HG03060 (cell line): ENCODE results near the gene SEC22B.
"Not testable (repeated sequence)": the region's sequence is repeated elsewhere in the genome, so short reads cannot be mapped to it uniquely, and the experiment has no call there.

Experiments
- ATAC-seq: cut with Tn5 transposase; IDR thresholded peaks from one replicate; pipeline ENCODE4 v1.9.1; 2021; ENCODE audit warnings: low read depth, moderate number of reproducible peaks; ENCODE audit not compliant: unreplicated experiment

SEC22B gene

DNA sequence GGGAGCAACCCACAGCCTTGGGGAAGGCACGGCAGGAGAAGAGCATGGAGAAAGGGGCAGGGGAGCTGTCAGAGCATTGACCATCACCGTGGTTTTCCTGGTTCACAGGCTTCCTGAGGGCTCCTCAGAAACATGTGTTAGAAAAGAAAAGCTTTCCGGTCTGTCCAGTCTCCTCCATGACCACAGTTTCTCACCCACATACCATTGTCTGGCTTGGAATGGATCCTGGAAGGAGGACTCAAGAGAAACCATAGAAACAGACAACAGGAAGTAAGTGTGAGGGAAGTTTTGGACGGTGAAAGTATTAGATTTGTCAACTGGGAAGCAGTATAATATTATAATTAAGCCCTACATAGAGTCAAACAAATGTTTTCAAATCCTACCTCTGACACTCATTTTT is 55.8 kb downstream of the SEC22B start:
- not testable (repeated sequence) for ATAC-seq

DNA sequence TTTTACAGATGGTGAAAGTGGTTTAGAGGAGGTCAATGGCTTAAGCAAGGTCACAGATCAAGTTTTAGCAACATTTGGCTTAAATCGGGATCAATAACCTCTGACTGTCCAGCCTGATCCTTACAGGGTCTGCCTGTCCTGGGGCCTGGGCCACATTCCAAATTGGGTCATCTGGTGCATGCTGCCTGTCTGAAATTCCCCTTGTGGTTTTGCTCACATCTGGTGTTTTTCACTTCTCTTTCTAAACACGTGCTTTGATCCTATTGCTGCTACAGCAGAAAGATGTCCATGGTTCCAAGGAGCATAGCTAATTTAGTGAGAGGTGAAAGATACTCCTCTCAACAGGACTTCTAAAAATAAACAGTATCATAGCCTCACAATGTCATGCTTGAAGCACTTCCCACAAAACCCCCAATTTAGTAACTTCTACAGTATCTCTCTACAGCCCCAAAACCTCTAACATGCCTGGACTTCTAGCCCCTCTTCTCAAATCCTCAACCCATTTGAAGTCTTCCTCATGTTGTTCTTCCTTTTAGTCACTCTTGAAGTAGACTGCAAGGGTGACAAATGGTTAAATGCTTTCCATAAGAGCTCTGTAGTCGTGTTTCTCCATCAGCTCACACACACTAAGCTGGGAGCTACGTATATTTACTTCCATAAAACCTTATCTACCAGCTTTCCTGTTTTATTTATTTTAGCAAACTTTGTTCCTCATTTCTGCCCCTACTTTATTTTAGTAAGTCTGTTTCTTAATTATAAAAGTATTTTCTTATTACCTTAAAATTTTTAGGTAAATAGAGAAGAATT is 58.7 kb downstream of the SEC22B start:
- ATAC-seq: peak; percentile 32

DNA sequence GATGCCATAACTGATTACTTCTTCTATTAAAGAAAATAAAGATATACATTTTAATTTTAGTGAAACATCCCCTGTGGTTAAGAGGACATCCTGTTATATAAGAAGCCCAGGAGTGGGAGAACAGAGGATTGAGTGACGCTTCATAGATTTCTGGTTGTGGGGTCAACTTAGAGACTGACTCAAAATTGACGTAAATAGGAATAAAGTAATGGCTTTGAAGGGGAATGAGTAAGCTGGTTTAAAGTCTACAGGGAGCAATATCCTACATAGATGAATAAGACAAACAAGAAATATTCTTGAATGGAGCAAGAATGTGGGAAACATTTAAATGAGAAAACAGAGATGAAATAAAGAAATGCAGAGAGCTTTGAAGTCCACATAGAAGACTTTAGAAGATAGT is 60.2 kb downstream of the SEC22B start:
- not testable (repeated sequence) for ATAC-seq

- not testable (repeated sequence) for ATAC-seq
Observed at GRCh38 chr1:120113134-120113533, 63.2 kb downstream of the SEC22B start.

GRCh38 chr1:120112212-120112611 is 64.1 kb downstream of the SEC22B start:
- ATAC-seq: not testable (repeated sequence)

- ATAC-seq: not testable (repeated sequence)
Observed at GRCh38 chr1:120111771-120112170, 64.5 kb downstream of the SEC22B start.

DNA sequence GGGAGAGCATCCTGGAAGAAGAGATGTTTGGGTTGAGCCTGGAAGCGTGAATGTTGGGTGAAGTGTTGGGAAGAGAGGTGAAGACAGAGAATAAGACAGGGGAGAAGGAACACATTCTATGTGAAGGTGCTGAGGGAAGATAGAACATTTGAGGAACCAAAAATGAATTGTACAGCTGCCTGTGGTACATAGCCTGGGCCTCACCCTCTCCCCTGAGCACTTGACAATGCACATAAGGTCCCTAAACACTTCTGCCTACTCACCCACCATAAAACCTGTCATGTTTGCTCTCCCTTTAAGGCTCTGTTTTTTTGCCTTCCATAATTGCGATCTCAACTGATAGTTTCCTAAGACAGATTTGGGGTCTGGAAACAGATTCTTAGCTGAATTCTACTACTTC is 65.3 kb downstream of the SEC22B start:
- not testable (repeated sequence) for ATAC-seq

GRCh38 chr1:120109656-120110055 is 66.7 kb downstream of the SEC22B start:
- not testable (repeated sequence) for ATAC-seq

- ATAC-seq: not testable (repeated sequence)
Observed at GRCh38 chr1:120109180-120109579, 67.1 kb downstream of the SEC22B start.

DNA sequence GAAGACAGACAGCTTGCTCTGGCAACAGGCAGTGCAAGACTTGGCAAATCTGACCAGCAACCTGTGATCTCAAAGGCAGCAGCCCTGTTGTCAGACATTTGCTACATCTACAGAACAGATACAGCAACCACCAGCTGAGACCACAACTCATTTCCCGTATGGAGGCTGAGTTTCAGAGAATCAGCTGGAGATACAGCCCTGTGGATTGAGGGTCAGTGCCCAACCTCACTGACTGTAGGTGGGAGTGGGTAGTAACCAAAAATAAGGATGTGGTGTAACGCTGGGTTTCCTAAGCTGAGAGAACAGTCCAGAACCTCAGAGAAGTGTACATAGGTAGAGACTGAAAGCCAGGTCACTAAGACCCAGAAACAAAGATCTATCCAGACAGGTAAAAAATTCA is 71.0 kb downstream of the SEC22B start:
- not testable (repeated sequence) for ATAC-seq

GRCh38 chr1:120103768-120104167 is 72.6 kb downstream of the SEC22B start:
- ATAC-seq: not testable (repeated sequence)

- not testable (repeated sequence) for ATAC-seq
Observed at GRCh38 chr1:120101593-120101992, 74.7 kb downstream of the SEC22B start.
